ENCODE data around the gene ETFA. TPM values are rescaled to one million over a fixed set of nuclear protein-coding genes. Genes with fewer than 3 reads are reported as not detected.

The ETFA gene
- total RNA-seq, 2 experiments from 2014 or later, result 84.8 to 146 TPM

- ChIA-PET CTCF (ENCODE audit: unreplicated experiment) (no interaction called here), POLR2A (interaction anchor here (0.6 kb wide), 1 partner anchor 1903 kb away, joined by 3 read pairs; no protein-coding TSS in a partner anchor)
- Histone ChIP-seq H3K9me2 (ENCODE audit: insufficient read depth, low read length) (no peaks in the 10 kb centered on the region), H4K20me1 (ENCODE audit: insufficient read depth, low read length) (no peaks in the 10 kb centered on the region), H3K36me3 (ENCODE audit: insufficient read depth, low read length) (no peaks in the 10 kb centered on the region), H3K4me1 (ENCODE audit: insufficient read depth, low read length, poor library complexity, severe bottlenecking) (peaks cover 15% of the 10 kb centered on the region), H3K4me2 (ENCODE audit: low read length) (no peak overlapping the region), H3K4me3 (ENCODE audit: low read depth, low read length, poor library complexity, severe bottlenecking) (no peak overlapping the region), H3K9me3 (ENCODE audit: low read length) (no peaks in the 10 kb centered on the region), H2AFZ (ENCODE audit: low read length) (no peak overlapping the region), H3K27ac (ENCODE audit: low read depth, low read length, poor library complexity, severe bottlenecking) (no peak overlapping the region), H3K79me2 (ENCODE audit: insufficient read depth, low read depth, low read length) (no peaks in the 10 kb centered on the region)
- intact Hi-C loops (cut with micrococcal nuclease; ENCODE audit: unreplicated experiment), result no loop called here
- no TSS peak for BruUV-seq (replicated peaks)
- no peak for TF ChIP-seq EZH2phosphoT487 (IDR thresholded peaks at IDR 0.05; ENCODE audit: borderline replicate concordance, low read depth, low read length)
- TF ChIP-seq, protein P1, sequence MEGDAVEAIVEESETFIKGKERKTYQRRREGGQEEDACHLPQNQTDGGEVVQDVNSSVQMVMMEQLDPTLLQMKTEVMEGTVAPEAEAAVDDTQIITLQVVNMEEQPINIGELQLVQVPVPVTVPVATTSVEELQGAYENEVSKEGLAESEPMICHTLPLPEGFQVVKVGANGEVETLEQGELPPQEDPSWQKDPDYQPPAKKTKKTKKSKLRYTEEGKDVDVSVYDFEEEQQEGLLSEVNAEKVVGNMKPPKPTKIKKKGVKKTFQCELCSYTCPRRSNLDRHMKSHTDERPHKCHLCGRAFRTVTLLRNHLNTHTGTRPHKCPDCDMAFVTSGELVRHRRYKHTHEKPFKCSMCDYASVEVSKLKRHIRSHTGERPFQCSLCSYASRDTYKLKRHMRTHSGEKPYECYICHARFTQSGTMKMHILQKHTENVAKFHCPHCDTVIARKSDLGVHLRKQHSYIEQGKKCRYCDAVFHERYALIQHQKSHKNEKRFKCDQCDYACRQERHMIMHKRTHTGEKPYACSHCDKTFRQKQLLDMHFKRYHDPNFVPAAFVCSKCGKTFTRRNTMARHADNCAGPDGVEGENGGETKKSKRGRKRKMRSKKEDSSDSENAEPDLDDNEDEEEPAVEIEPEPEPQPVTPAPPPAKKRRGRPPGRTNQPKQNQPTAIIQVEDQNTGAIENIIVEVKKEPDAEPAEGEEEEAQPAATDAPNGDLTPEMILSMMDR (conservative IDR thresholded peaks at IDR 0.05; ENCODE audit: low read length), result no peak
- no peak for DNase-seq (ENCODE audit: low spot score)
Observed at GRCh38 chr15:76199106-76200082, 111.9 kb downstream of the ETFA start.

DNA sequence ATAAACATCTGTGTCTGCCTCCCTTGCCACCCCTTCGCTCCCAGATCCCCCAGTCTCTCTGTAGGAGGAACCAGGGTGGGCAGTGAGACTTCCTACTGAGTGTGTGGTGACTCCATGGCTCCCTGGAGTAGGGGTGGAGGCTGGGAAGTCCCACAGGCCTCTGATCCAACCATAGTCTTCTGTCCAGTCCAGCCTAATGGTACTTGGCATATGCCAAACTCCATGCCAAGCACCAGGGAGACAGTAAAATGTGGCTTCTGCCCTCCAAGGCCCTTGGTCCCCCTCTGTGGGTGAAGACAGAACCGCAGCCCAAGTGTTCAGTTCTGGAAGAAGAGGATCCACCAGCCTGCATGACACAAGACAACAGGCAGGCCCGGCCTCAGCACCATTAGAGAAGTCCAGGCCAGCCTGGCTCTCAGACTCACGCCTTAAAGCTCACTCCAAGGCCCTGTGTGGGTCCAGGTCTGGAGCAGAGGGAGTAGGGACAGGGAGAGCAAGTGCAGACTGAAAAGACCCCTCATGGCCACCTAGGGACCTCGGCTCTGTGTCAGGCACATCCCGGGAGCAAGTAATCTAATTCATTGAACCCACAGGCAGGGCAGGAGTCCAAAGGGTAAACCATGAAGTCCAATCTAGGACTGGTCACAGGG lies 112.7 kb downstream of the ETFA start:
- H3K4me2 ChIP-seq (ENCODE audit: low read length), result no peak overlapping the region
- no peaks in the 10 kb centered on the region for H3K36me3 ChIP-seq (ENCODE audit: insufficient read depth, low read length)
- no peak for DNase-seq (ENCODE audit: low spot score)
- H3K4me1 ChIP-seq (ENCODE audit: insufficient read depth, low read length, poor library complexity, severe bottlenecking), result peaks cover 15% of the 10 kb centered on the region
- intact Hi-C loops (cut with micrococcal nuclease; ENCODE audit: unreplicated experiment), result no loop called here
- H3K27ac ChIP-seq (ENCODE audit: low read depth, low read length, poor library complexity, severe bottlenecking), result no peak overlapping the region
- BruUV-seq (replicated peaks), result no TSS peak
- TF ChIP-seq, protein P1 (conservative IDR thresholded peaks at IDR 0.05; ENCODE audit: low read length), result no peak
- TF ChIP-seq EZH2phosphoT487 (IDR thresholded peaks at IDR 0.05; ENCODE audit: borderline replicate concordance, low read depth, low read length), result no peak
- no peaks in the 10 kb centered on the region for H3K9me3 ChIP-seq (ENCODE audit: low read length)
- POLR2A ChIA-PET, result no interaction called here
- H4K20me1 ChIP-seq (ENCODE audit: insufficient read depth, low read length), result no peaks in the 10 kb centered on the region
- no peak overlapping the region for H2AFZ ChIP-seq (ENCODE audit: low read length)
- H3K79me2 ChIP-seq (ENCODE audit: insufficient read depth, low read depth, low read length), result no peaks in the 10 kb centered on the region
- H3K9me2 ChIP-seq (ENCODE audit: insufficient read depth, low read length), result no peaks in the 10 kb centered on the region
- CTCF ChIA-PET (ENCODE audit: unreplicated experiment), result no interaction called here
- H3K4me3 ChIP-seq (ENCODE audit: low read depth, low read length, poor library complexity, severe bottlenecking), result no peak overlapping the region

All from OCI-LY7 (cell line).